Ramos (cell line): ENCODE data around the gene OR5H2.

Experiments used
- in situ Hi-C: fragments of 300-500 bp; cut with MboI; formaldehyde crosslinking; loops from one replicate; pipeline ENCODE4 v1.14.3; 2022; ENCODE audit warnings: low sequenced_read_pairs; ENCODE audit not compliant: unreplicated experiment

Gene OR5H2

DNA sequence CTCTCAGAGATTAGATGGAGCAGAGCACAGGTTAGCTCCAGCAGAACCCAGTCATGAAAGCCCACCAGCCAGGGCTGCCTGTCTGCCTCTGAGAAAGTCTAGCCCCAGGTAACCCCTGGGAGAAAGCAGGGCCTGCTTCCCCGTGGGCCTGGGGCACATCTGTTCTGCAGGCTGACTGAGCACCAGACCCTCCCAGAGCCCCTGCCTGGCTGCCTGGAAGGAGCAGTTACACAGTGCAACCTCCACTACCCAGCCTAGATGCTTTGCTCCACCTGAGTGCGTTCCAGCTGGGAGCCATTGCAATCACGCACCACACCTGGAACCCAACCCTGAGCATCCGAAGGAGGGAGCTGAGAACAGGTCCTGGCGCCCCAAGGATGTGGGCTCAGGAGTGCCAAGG, 46.6 kb downstream of the OR5H2 start:
- in situ Hi-C loops: loop anchor here (5.0 kb wide), 1 partner anchor 287 kb away; no protein-coding TSS in a partner anchor

DNA sequence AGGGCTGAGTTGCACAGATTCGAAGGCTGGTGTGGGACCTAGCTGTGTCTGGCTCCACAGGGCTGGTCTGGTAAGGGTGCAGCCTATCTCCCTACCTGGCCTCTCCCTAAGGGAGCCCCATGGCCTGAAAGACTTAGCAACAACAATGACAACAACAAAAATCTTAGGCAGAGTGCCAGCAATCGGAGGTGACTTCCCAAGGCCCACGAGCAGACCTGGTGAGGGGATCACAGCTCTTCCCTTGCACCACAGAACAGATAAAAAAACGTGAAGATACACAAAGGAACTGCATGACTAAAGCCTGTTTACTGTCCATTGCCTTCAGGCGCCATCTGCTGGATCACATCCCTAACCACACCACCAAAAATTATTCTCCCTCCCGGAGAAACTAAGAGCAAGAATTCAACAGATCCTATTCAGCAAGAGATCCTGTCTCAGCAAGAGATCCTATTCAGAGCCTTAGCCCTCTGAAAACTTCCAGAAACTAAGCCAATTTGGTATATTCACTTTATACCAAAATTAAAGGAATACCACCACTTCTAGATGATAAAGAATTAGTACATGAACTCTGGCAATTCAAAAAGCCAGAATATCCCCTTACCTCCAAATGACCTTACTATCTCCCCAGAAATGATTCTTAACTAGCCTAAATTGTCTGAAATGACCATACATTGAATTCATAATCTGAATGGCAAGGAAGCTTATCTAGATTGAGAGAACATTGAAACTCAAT, 47.3 kb downstream of the OR5H2 start:
- in situ Hi-C loops: loop anchor here (5.0 to 10.0 kb wide), 2 partner anchors 245 to 287 kb away; no protein-coding TSS in a partner anchor

DNA sequence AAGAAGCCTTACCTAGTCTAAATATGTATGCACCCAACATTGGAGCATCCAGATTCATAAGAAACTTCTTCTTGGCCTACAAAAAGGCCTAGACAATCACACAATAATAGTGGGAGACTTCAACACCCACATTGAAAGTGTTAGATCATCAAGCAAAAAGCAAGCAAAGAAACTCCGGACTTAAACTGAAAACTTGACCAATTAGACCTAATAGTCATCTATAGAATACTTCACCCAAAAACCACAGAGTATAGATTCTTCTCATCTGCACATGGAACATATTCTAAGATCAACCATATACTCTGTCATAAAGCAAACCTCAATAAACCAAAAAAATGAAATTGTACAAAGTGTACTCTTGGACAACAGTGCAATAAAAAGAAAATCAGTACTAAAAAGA, 49.0 kb downstream of the OR5H2 start:
- in situ Hi-C loops: loop anchor here (10.0 kb wide), 1 partner anchor 243 kb away; no protein-coding TSS in a partner anchor
